ENCODE results near the gene KIAA1958. TPM values are rescaled to one million over a fixed set of nuclear protein-coding genes. Genes with fewer than 3 reads are reported as not detected.

Gene KIAA1958
- total RNA-seq, 1 donor from 2014 or later = 2.0 TPM

DNA sequence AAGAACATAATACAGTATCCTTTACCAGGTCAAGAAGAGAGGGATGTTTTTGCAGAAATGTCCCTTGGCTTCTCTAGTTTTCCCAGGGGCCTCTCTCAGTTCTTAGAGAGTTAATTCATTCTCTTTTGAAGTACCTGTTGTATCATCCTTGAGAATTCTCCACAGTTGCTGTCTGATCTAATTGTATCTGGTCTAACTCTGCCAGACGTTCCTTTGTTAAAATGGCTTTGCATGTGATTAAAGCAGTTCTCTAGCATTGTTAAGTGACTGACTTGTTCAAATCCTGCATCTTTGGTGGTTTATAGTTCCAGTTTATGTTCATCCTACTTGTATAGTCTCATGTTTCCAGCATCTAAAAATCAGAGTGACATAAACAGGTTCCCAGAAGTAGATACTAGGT is 65.0 kb downstream of the KIAA1958 start:
- TF ChIP-seq, protein P1, sequence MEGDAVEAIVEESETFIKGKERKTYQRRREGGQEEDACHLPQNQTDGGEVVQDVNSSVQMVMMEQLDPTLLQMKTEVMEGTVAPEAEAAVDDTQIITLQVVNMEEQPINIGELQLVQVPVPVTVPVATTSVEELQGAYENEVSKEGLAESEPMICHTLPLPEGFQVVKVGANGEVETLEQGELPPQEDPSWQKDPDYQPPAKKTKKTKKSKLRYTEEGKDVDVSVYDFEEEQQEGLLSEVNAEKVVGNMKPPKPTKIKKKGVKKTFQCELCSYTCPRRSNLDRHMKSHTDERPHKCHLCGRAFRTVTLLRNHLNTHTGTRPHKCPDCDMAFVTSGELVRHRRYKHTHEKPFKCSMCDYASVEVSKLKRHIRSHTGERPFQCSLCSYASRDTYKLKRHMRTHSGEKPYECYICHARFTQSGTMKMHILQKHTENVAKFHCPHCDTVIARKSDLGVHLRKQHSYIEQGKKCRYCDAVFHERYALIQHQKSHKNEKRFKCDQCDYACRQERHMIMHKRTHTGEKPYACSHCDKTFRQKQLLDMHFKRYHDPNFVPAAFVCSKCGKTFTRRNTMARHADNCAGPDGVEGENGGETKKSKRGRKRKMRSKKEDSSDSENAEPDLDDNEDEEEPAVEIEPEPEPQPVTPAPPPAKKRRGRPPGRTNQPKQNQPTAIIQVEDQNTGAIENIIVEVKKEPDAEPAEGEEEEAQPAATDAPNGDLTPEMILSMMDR (IDR thresholded peaks at IDR 0.05) = no peak
- no peak for DNase-seq (ENCODE audit: low spot score in 2 of 2)
- H3K27ac ChIP-seq = no peak overlapping the region
- H3K4me3 ChIP-seq = no peak overlapping the region
- H3K36me3 ChIP-seq = no peaks in the 10 kb centered on the region
- H3K27me3 ChIP-seq = no peaks in the 10 kb centered on the region
- peaks cover 0 to 10% of the 10 kb centered on the region in 2 donors for H3K4me1 ChIP-seq
- no peaks in the 10 kb centered on the region for H3K9me3 ChIP-seq
- intact Hi-C loops (cut with DNase I) = no loop called here

DNA sequence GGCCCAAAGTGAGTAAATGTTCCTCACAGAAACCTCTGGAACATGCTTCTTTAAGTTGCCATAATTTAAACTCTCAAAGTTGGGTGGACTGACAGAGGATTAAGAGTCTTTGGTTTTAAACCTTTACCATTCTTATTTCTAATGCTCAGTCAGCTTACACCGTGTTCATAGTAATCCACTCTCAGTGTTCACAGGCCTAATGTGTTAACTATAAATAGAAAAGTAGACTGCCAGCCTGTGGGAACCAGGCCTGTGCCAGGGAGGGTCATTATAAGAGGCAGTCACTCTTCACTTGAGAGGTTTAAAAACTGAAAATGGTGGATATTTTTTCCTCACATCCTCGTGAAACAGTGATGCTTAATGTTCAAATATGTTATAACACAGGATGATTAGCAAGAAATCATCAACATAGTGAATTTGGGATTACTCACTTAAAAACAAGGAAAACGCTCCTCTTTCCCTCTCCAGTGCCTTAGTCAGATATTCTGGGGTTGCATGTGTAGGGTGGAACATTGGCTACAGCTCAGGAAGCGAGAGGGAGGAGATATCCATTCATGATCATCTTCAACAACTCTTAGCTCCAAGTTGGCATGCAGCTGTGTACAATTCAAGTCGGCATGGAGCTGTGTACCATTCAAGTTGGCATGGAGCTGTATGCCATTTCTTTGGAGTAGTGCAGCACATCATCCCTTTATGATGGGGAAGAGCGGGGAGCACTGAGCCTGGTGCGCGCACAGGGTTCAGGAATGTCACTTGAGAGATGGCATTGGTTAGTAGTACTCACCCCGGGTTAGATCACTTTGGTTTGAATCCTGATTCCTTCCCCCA is 65.8 kb downstream of the KIAA1958 start:
- TF ChIP-seq, protein P1 (IDR thresholded peaks at IDR 0.05) = no peak
- Histone ChIP-seq H3K9me3 (no peaks in the 10 kb centered on the region), H3K27ac (no peak overlapping the region), H3K36me3 (no peaks in the 10 kb centered on the region), H3K27me3 (no peaks in the 10 kb centered on the region), H3K4me3 (no peak overlapping the region), H3K4me1 (peaks cover 0 to 10% of the 10 kb centered on the region in 2 donors)
- intact Hi-C loops (cut with DNase I) = no loop called here
- DNase-seq (ENCODE audit: low spot score in 2 of 2) = no peak

DNA sequence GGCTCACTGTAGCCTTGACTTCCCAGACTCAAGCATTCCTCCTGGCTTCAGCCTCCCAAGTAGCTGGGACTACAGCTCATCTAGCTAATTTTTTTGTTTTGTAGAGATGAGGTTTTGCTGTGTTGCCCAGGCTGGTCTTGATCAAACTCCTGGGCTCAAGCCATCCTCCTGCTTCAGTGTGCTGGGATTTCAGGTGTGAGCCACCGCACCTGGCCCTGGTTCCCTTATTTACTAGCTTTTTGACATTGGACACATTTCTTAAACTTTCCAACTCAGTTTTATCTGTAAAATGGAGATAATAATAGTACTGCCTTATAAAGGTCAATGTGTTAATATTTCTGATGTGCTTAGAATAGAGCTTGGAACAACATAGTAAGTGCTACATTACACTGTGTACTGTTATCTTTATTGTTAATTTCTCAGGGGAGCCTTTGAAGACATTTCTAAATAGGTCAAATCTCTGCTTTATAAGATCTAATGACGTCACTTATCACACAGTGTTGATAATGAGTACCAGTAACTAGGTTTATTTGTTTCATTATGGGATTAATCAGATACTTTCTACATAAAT is 66.7 kb downstream of the KIAA1958 start:
- Histone ChIP-seq H3K4me3 (no peak overlapping the region), H3K36me3 (no peaks in the 10 kb centered on the region), H3K27ac (no peak overlapping the region), H3K9me3 (no peaks in the 10 kb centered on the region), H3K4me1 (peaks cover 0 to 10% of the 10 kb centered on the region in 2 donors), H3K27me3 (no peaks in the 10 kb centered on the region)
- TF ChIP-seq, protein P1 (IDR thresholded peaks at IDR 0.05) = no peak
- intact Hi-C loops (cut with DNase I) = no loop called here
- no peak for DNase-seq (ENCODE audit: low spot score in 2 of 2)

DNA sequence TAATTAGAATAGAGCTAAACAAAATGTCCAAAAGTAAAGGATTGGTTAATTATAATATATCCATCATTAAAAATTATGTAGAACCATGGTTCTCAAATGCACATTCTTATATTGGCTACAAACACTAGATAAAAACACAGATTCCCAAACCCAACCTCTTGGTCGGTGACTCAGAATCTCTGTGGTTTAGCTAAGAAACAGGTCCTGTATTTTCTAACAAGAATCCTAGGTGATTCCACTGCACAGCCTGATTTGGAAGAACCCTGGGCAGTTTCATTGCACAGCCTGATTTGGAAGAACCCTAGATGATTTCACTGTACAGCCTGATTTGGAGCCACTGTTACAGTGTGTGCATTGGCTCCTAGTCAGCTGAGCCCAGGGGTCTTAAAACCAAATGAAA is 67.9 kb downstream of the KIAA1958 start:
- Histone ChIP-seq H3K4me3 (no peak overlapping the region), H3K27me3 (no peaks in the 10 kb centered on the region), H3K4me1 (peaks cover 0 to 10% of the 10 kb centered on the region in 2 donors), H3K36me3 (no peaks in the 10 kb centered on the region), H3K27ac (no peak overlapping the region), H3K9me3 (no peaks in the 10 kb centered on the region)
- DNase-seq (ENCODE audit: low spot score in 2 of 2) = no peak
- intact Hi-C loops (cut with DNase I) = no loop called here
- TF ChIP-seq, protein P1 (IDR thresholded peaks at IDR 0.05) = no peak

DNA sequence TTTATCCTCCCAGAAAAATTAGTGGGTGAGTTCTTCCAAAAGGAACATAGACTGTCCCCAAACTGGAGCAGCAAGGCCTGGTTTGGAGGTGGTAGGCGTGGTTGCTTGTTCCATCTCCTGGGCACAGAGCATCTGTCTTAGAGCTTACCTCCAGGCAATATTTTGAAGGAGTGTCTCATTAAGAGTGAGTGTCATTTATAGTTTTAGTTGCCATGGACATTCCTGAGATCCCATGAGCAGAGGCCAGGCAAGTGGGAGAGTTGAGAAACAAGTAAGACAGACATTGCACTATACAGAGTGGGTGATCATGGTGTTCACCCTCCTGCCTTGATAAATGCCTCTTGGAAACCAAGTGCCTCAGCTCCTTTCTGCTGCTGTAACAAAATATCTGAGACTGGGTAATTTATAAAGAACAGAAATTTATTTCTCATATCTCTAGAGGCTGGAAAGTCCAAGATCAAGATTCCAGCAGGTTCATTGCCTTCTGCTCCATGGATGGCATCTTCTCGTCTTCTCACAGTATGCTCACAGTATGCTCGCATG is 68.5 kb downstream of the KIAA1958 start:
- Histone ChIP-seq H3K4me1 (peaks cover 0 to 10% of the 10 kb centered on the region in 2 donors), H3K4me3 (no peak overlapping the region), H3K9me3 (no peaks in the 10 kb centered on the region), H3K27ac (no peak overlapping the region), H3K36me3 (no peaks in the 10 kb centered on the region), H3K27me3 (no peaks in the 10 kb centered on the region)
- TF ChIP-seq, protein P1 (IDR thresholded peaks at IDR 0.05) = no peak
- intact Hi-C loops (cut with DNase I) = no loop called here
- DNase-seq (ENCODE audit: low spot score in 2 of 2) = no peak

All from ascending aorta (tissue), 2 donors.